ENCODE measurements around the gene PSKH1. TPM values are rescaled to one million over a fixed set of nuclear protein-coding genes. Genes with fewer than 3 reads are reported as not detected.

Gene PSKH1
- polyA plus RNA-seq, 1 donor (not counting 4 experiments of a cell fraction or from before 2014, with no cell fraction given) = 10.7 TPM

DNA sequence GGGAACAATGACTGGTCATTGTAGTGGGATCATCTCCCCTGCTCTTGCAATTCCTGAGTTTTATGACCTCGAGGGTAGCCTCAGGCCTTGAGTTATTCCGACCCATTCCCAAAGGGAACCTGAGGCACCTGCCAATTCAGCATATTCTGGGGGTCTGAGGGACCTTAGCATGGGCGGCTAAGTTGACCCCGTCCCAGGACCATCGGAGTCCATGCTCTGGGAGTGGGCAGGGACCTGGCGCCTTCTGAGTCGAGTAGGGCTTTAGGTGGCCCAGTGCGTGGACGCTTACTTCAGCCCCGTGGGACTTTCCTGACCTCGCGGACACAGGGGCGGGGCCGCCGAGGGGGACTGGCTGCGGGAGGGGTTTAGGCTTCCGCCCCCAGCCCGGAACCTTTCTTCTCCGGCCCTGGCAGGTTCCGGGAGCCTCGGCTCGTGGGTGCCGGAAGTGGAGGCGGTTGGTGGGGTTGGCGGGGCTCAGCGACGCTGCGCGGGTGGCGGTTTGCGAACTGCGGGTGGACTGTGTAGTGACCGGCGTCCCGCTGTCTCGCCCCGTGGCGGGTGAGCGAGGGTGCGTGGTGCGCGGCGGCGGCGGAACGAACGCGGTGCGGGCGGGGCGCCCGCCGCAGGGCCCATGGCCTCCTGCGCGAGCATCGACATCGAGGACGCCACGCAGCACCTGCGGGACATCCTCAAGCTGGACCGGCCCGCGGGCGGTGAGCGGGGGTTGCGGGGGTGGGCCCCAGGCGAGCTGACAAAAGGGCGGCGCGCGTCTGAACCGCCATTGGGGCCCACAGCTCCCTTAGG lies 20.2 kb upstream of the PSKH1 start, which contains the start of gene EDC4:
TSS of gene EDC4 (plus strand) at position 422 of the 804 bp plus-strand sequence. CDS start at position 632, 210 bp downstream.
- H3K79me2 ChIP-seq (ENCODE audit: control insufficient read depth, insufficient read depth, low read length) = peaks cover 28% of the 10 kb centered on the region
- H3K9me1 ChIP-seq (ENCODE audit: control insufficient read depth, extremely low read depth, insufficient read depth, low read length) = no peaks in the 10 kb centered on the region
- H3K9me3 ChIP-seq (ENCODE audit: control insufficient read depth, low read depth, low read length) = no peaks in the 10 kb centered on the region
- peak within 1 kb of the TSS; percentile 87 for H2AFZ ChIP-seq (ENCODE audit: control insufficient read depth, low read length)
- peak within 1 kb of the TSS; percentile 84 for H3K4me2 ChIP-seq (ENCODE audit: control insufficient read depth, extremely low read depth, insufficient read depth, low read depth, low read length)
- FAIRE-seq (no peak), DNase-seq (ENCODE audit: low read depth, low spot score) (no peak)
- H3K9ac ChIP-seq (ENCODE audit: control insufficient read depth, extremely low read depth, insufficient read depth, low read length) = peak within 1 kb of the TSS; percentile 93
- H3K4me1 ChIP-seq (ENCODE audit: control insufficient read depth, extremely low read depth, insufficient read depth, low read length) = peaks cover 29% of the 10 kb centered on the region
- peak within 1 kb of the TSS; percentile 82 for H3K27ac ChIP-seq (ENCODE audit: control insufficient read depth, insufficient read depth, low read length)
- peak within 1 kb of the TSS; percentile 71 to 97 (median 94) for H3K4me3 ChIP-seq (ENCODE audit: control insufficient read depth in 2 of 3, extremely low read depth in 1 of 3, insufficient read depth in 2 of 3, low read depth in 1 of 3, low read length in 3 of 3)
- peaks cover 4% of the 10 kb centered on the region for H4K20me1 ChIP-seq (ENCODE audit: control insufficient read depth, extremely low read depth, insufficient read depth, low read length)
- TF ChIP-seq, protein P1, sequence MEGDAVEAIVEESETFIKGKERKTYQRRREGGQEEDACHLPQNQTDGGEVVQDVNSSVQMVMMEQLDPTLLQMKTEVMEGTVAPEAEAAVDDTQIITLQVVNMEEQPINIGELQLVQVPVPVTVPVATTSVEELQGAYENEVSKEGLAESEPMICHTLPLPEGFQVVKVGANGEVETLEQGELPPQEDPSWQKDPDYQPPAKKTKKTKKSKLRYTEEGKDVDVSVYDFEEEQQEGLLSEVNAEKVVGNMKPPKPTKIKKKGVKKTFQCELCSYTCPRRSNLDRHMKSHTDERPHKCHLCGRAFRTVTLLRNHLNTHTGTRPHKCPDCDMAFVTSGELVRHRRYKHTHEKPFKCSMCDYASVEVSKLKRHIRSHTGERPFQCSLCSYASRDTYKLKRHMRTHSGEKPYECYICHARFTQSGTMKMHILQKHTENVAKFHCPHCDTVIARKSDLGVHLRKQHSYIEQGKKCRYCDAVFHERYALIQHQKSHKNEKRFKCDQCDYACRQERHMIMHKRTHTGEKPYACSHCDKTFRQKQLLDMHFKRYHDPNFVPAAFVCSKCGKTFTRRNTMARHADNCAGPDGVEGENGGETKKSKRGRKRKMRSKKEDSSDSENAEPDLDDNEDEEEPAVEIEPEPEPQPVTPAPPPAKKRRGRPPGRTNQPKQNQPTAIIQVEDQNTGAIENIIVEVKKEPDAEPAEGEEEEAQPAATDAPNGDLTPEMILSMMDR (optimal IDR thresholded peaks at IDR 0.05 in 1 of 3, IDR thresholded peaks at IDR 0.05 in 1 of 3, conservative IDR thresholded peaks at IDR 0.05 in 1 of 3; ENCODE audit: extremely low read depth in 1 of 3, insufficient read depth in 2 of 3, low read length in 3 of 3) = no peak
- TF ChIP-seq EZH2 (IDR thresholded peaks at IDR 0.05; ENCODE audit: low read length) = no peak
- peaks cover 38 to 47% of the 10 kb centered on the region in 2 experiments for H3K36me3 ChIP-seq (ENCODE audit: control insufficient read depth in 2 of 2, extremely low read depth in 1 of 2, insufficient read depth in 2 of 2, low read length in 2 of 2)
- H3K27me3 ChIP-seq (ENCODE audit: control insufficient read depth, extremely low read depth, insufficient read depth, low read length) = no peaks in the 10 kb centered on the region
- dilution Hi-C loops (cut with MboI; ENCODE audit: extremely low pct_ligation_motif_present, low sequenced_read_pairs) = no loop called here

DNA sequence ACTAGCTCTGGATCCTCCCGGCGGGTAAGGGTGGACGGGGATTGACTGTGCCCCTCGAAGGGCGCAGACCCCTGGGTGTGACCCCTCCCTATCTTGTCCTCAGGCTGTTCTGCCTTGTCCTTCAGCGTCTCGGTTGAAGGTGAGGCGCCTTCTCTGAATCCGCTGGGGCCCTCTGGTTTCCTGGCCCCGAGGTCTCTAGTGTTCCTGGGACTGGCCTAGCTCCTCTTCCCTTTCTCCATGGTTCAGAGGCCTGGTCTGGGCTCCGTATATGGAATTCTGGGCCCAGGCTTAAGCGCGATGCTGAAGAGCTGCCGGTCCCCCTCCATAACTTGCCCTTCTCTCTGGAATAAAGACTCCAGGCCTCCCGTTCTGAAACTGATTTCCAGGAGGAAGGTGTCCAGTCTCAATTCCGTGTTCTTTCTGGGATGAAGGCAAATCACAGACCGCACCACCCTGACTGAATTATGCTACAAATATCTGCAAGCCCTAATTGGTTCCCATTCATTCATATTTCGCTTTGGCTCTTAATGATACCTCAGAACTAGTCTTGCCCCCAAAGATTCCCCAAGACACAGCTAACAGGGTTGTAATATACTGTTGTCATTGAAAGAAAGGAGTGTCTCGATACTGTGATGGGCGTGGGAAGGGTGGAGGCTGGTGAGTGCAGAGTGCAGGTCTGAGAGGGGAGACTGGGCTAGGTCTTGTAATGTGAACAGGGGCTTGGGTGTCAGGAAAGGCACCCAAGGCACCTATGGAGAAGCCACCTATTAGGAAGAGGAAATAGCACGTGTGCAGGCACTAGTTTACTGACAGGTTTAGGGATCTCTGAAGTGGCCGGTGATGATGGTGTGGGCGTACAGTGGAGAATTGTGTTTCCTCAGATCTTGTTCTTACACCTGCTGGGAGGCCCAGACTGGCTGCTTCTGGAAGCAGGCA lies 19.4 kb upstream of the PSKH1 start:
- Histone ChIP-seq H3K27ac (ENCODE audit: control insufficient read depth, insufficient read depth, low read length) (peak overlapping the region; percentile 82), H3K4me2 (ENCODE audit: control insufficient read depth, extremely low read depth, insufficient read depth, low read depth, low read length) (peak overlapping the region; percentile 84), H2AFZ (ENCODE audit: control insufficient read depth, low read length) (peak overlapping the region; percentile 87), H3K36me3 (ENCODE audit: control insufficient read depth in 2 of 2, extremely low read depth in 1 of 2, insufficient read depth in 2 of 2, low read length in 2 of 2) (peaks cover 42 to 56% of the 10 kb centered on the region in 2 experiments), H3K9me3 (ENCODE audit: control insufficient read depth, low read depth, low read length) (no peaks in the 10 kb centered on the region), H4K20me1 (ENCODE audit: control insufficient read depth, extremely low read depth, insufficient read depth, low read length) (peaks cover 4% of the 10 kb centered on the region), H3K27me3 (ENCODE audit: control insufficient read depth, extremely low read depth, insufficient read depth, low read length) (no peaks in the 10 kb centered on the region), H3K9ac (ENCODE audit: control insufficient read depth, extremely low read depth, insufficient read depth, low read length) (peak overlapping the region; percentile 93), H3K9me1 (ENCODE audit: control insufficient read depth, extremely low read depth, insufficient read depth, low read length) (no peaks in the 10 kb centered on the region), H3K4me3 (ENCODE audit: control insufficient read depth in 2 of 3, extremely low read depth in 1 of 3, insufficient read depth in 2 of 3, low read depth in 1 of 3, low read length in 3 of 3) (peak overlapping the region; percentile 71 to 97 (median 94)), H3K4me1 (ENCODE audit: control insufficient read depth, extremely low read depth, insufficient read depth, low read length) (peaks cover 29% of the 10 kb centered on the region), H3K79me2 (ENCODE audit: control insufficient read depth, insufficient read depth, low read length) (peaks cover 28% of the 10 kb centered on the region)
- DNase-seq (ENCODE audit: low read depth, low spot score) (no peak), FAIRE-seq (no peak)
- dilution Hi-C loops (cut with MboI; ENCODE audit: extremely low pct_ligation_motif_present, low sequenced_read_pairs) = no loop called here
- TF ChIP-seq, protein P1 (optimal IDR thresholded peaks at IDR 0.05 in 1 of 3, IDR thresholded peaks at IDR 0.05 in 1 of 3, conservative IDR thresholded peaks at IDR 0.05 in 1 of 3; ENCODE audit: extremely low read depth in 1 of 3, insufficient read depth in 2 of 3, low read length in 3 of 3) = no peak
- no peak for TF ChIP-seq EZH2 (IDR thresholded peaks at IDR 0.05; ENCODE audit: low read length)

All from keratinocyte (primary cell).